Measurements from ENCODE around the gene PIMREG.

GRCh38 chr17:6474376-6474775, 30.1 kb downstream of the PIMREG start:
- TF ChIP-seq POLR2A (IDR thresholded peaks at IDR 0.05): no peak
- TF ChIP-seq CTCF (IDR thresholded peaks at IDR 0.05): no peak
